Spleen (tissue), 7 donors: ENCODE data around the gene PLCB1.

Experiments used
- POLR2A ChIP-seq, 3 donors: fragments of 450-650 bp; IDR thresholded peaks; one replicate each; pipeline ENCODE4 v1.5.1; 2017; ENCODE audit warnings: antibody characterized with exemption in 3 of 3, mild to moderate bottlenecking in 1 of 3
- TF ChIP-seq, protein P1 (sequence below), 11 experiments: fragments of 200-600 bp in 7 of 11; fragments of 450-650 bp in 4 of 11; sonication (generic) in 4 of 11; IDR thresholded peaks in 8 of 11; conservative IDR thresholded peaks in 3 of 11; 1 replicate in 7 of 11; 2 replicates in 4 of 11; pipeline versions ENCODE4 v1.4.0 to v1.8.0; 2016 to 2021; ENCODE audit warnings: antibody characterized with exemption in 11 of 11, inconsistent platforms in 4 of 11, mild to moderate bottlenecking in 1 of 11
- donor health status: DM: no; HTN: no; CAD: no; lungs with moderate emphysema.
- donor health status: DM: no; HTN: no; CAD: no.
- donor health status: DM: no; HTN: no; CAD: no.

DNA sequence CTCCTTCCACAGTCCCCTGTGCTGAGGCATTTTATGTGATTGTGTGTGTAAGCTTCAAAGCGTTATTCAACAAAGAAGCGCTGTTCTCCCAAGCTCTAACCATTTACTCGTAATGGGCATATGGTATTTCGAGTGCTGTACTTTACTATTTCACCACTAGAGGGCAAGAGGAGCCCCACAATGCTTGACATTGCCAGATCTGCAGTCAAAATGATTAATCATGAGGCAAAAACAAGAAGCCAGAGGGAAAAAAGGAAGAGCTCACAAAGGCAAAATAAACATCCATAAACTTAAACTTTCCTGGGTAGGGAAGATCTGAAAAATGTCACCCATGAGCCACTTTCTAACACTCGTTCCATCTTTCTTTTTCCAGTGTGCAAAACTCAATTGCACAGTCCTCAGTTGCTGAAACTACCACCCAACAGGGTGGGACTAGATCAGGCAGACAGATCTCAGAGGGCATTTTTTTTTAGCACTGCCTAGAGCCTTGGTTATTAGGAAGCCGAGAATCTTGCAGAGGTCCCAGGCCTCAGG, 721.8 kb downstream of the PLCB1 start:
- TF ChIP-seq, protein P1, sequence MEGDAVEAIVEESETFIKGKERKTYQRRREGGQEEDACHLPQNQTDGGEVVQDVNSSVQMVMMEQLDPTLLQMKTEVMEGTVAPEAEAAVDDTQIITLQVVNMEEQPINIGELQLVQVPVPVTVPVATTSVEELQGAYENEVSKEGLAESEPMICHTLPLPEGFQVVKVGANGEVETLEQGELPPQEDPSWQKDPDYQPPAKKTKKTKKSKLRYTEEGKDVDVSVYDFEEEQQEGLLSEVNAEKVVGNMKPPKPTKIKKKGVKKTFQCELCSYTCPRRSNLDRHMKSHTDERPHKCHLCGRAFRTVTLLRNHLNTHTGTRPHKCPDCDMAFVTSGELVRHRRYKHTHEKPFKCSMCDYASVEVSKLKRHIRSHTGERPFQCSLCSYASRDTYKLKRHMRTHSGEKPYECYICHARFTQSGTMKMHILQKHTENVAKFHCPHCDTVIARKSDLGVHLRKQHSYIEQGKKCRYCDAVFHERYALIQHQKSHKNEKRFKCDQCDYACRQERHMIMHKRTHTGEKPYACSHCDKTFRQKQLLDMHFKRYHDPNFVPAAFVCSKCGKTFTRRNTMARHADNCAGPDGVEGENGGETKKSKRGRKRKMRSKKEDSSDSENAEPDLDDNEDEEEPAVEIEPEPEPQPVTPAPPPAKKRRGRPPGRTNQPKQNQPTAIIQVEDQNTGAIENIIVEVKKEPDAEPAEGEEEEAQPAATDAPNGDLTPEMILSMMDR (IDR thresholded peaks at IDR 0.05 in 8 of 11, conservative IDR thresholded peaks at IDR 0.05 in 3 of 11): peak; percentile 45 to 79 (median 74)
- TF ChIP-seq POLR2A (IDR thresholded peaks at IDR 0.05): no peak
